Liver (tissue), 9 donors: Measurements from ENCODE around the gene ZSWIM6. TPM values are rescaled to one million over a fixed set of nuclear protein-coding genes. Genes with fewer than 3 reads are reported as not detected.

Experiments used
- DNase-seq: peaks from one replicate; pipeline ENCODE4 v3.0.0-alpha.2; 2017; ENCODE audit warnings: low spot score
- H3K27ac ChIP-seq, 2 donors: one replicate each; pipeline ENCODE4 v1.7.0; 2013; ENCODE audit warnings: inconsistent platforms in 2 of 2, low read length in 2 of 2, control low read depth in 1 of 2, low read depth in 1 of 2, mild to moderate bottlenecking in 1 of 2
- H3K27me3 ChIP-seq, 4 donors: one replicate each; pipeline versions ENCODE4 v1.6.1 to v1.7.0; 2013; ENCODE audit warnings: low read length in 3 of 4, inconsistent platforms in 1 of 4, mild to moderate bottlenecking in 1 of 4, moderate library complexity in 1 of 4; ENCODE audit not compliant: control insufficient read depth in 4 of 4, insufficient read depth in 4 of 4
- H3K36me3 ChIP-seq, 4 donors: one replicate each; pipeline versions ENCODE4 v1.6.1 to v1.7.0; 2013; ENCODE audit warnings: low read length in 3 of 4, mild to moderate bottlenecking in 3 of 4, low read depth in 1 of 4, moderate library complexity in 1 of 4; ENCODE audit not compliant: control insufficient read depth in 4 of 4, insufficient read depth in 3 of 4
- H3K4me1 ChIP-seq, 4 donors: one replicate each; pipeline versions ENCODE4 v1.6.1 to v1.7.0; 2013; ENCODE audit warnings: low read length in 3 of 4, mild to moderate bottlenecking in 3 of 4, moderate library complexity in 1 of 4; ENCODE audit not compliant: control insufficient read depth in 4 of 4, insufficient read depth in 4 of 4
- H3K4me3 ChIP-seq, 3 donors: one replicate each; pipeline versions ENCODE4 v1.6.1 to v1.7.0; 2013; ENCODE audit warnings: low read length in 3 of 3, control low read depth in 1 of 3, low read depth in 1 of 3, mild to moderate bottlenecking in 1 of 3
- H3K9ac ChIP-seq, 2 donors: one replicate each; pipeline ENCODE4 v1.7.0; 2013; ENCODE audit warnings: low read length in 2 of 2, mild to moderate bottlenecking in 2 of 2, moderate library complexity in 2 of 2, control low read depth in 1 of 2, low read depth in 1 of 2
- H3K9me3 ChIP-seq, 4 donors: one replicate each; pipeline versions ENCODE4 v1.6.1 to v1.7.0; 2013; ENCODE audit warnings: low read length in 3 of 4; ENCODE audit not compliant: control insufficient read depth in 4 of 4
- CTCF ChIP-seq: fragments of 150-350 bp; IDR thresholded peaks from 2 replicates; pipeline ENCODE4 v1.5.1; 2017; ENCODE audit warnings: improper control_type of control experiment, low read depth, low read length; ENCODE audit not compliant: missing input control
- EGR1 ChIP-seq, 2 donors: IDR thresholded peaks; 2 replicates each; pipeline ENCODE4 v1.6.1; 2016 to 2018; ENCODE audit warnings: antibody characterized with exemption in 2 of 2, low read depth in 2 of 2
- FOXA1 ChIP-seq: IDR thresholded peaks from 2 replicates; pipeline ENCODE4 v1.6.1; 2016; ENCODE audit warnings: antibody characterized with exemption
- FOXA2 ChIP-seq: IDR thresholded peaks from 2 replicates; pipeline ENCODE4 v1.6.1; 2016; ENCODE audit warnings: antibody characterized with exemption
- GABPA ChIP-seq, 2 donors: IDR thresholded peaks in 1 of 2; conservative IDR thresholded peaks in 1 of 2; 2 replicates each; pipeline ENCODE4 v1.6.1; 2016; ENCODE audit warnings: antibody characterized with exemption in 2 of 2, mild to moderate bottlenecking in 1 of 2, moderate library complexity in 1 of 2
- HNF4A ChIP-seq, 2 donors: conservative IDR thresholded peaks; 2 replicates each; pipeline ENCODE4 v1.6.1; 2016; ENCODE audit warnings: antibody characterized with exemption in 2 of 2, mild to moderate bottlenecking in 2 of 2
- HNF4G ChIP-seq: IDR thresholded peaks from 2 replicates; pipeline ENCODE4 v1.6.1; 2016; ENCODE audit warnings: antibody characterized with exemption
- JUND ChIP-seq, 2 donors: IDR thresholded peaks; 2 replicates each; pipeline ENCODE4 v1.6.1; 2016; ENCODE audit warnings: antibody characterized with exemption in 2 of 2
- MAX ChIP-seq: IDR thresholded peaks from 2 replicates; pipeline ENCODE4 v1.6.1; 2016; ENCODE audit warnings: antibody characterized with exemption
- NR2F2 ChIP-seq: IDR thresholded peaks from 2 replicates; pipeline ENCODE4 v1.6.1; 2016; ENCODE audit warnings: antibody characterized with exemption
- SP1 ChIP-seq: IDR thresholded peaks from 2 replicates; pipeline ENCODE4 v1.6.1; 2018; ENCODE audit warnings: antibody characterized with exemption, mild to moderate bottlenecking
- TAF1 ChIP-seq: conservative IDR thresholded peaks from 2 replicates; pipeline ENCODE4 v1.6.1; 2016; ENCODE audit warnings: antibody characterized with exemption, mild to moderate bottlenecking
- YY1 ChIP-seq: IDR thresholded peaks from 2 replicates; pipeline ENCODE4 v1.6.1; 2016; ENCODE audit warnings: antibody characterized with exemption, mild to moderate bottlenecking
- ZBTB33 ChIP-seq: IDR thresholded peaks from 2 replicates; pipeline ENCODE4 v1.6.1; 2016; ENCODE audit warnings: antibody characterized with exemption
- WGBS: extraction: QIAGEN DNeasy Blood & Tissue Kit; methylation state at CpG from one replicate; pipeline ENCODE4 v1.1.7; 2013; 5-methylcytosine and 5-hydroxymethylcytosine counted together
- polyA plus RNA-seq, 2 donors: library from polyadenylated mRNA; stranded (reverse) in 1 of 2; unstranded in 1 of 2; fragments of 200-250 nt in 1 of 2; fragments of >200 nt in 1 of 2; fragmentation: Nextera tagmentation in 1 of 2; extraction: Ambion mirVana in 1 of 2; gene quantifications; one replicate each; pipeline versions ENCODE4 v1.2.1 to v1.2.3, GENCODE V29; 2013 to 2015
- total RNA-seq, 2 donors: library from RNA; depleted of rRNA; stranded (reverse); fragments of >200 nt; gene quantifications; one replicate each; pipeline ENCODE4 v1.2.3, GENCODE V29; 2014
- TF ChIP-seq, protein P1 (sequence below): IDR thresholded peaks from 2 replicates; pipeline ENCODE4 v1.6.1; 2016; ENCODE audit warnings: antibody characterized with exemption
- donor health status: healthy.
- donor health status: healthy.
- donor health status: healthy.
- donor health status: healthy.
- donor health status: healthy.

The ZSWIM6 gene
- total and polyA plus RNA-seq, 4 donors = 1.3 to 5.2 (median 3.3) TPM

DNA sequence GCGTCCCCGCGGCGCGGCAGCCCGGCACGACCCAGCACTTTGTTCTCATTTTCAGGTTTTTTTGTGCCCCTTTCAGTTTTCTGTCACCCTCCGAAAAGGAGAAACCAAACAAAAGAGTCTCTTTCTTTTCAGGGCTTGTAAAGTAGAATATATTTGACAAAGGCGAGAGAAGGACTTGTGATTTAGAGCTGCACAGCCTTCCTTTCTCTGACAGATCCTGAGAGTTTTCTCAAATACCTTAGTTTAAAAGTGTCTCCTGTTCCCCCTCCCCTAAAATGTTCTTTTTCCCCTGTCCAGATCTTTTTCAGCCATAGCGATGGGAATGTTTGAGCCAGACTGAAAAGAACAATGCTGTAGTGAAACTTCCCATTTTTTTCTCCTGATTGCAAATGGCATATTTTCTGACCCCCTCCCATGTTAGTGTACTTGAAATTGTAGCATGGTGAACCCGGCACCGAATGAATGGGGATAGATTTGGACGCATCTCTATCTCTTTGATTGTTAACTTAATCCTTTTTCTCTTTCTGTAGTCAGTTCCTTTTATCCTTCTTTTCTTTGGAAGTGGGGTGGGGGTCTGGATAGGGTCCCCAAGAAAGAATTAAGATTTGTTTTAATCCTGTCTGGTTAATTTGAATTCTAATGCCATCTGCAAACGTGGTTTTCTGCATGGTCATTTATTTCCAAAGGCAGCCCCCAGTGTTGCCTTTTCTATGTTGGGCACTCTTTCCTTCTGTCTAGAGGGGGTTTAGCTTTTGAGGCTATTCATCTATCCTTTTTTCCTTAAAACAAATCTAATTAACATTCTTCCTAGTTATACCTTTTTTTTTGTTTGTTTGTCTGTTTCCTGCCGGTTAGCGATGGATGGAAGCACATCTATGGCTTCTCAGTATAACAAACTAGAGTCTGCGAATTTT, 2.2 kb downstream of the ZSWIM6 start:
- Histone ChIP-seq H3K27ac (peak overlapping the region; percentile 86 to 89), H3K4me1 (peaks cover 2 to 25% (median 15%) of the 10 kb centered on the region in 4 donors), H3K27me3 (no peaks in the 10 kb centered on the region), H3K36me3 (peaks cover 0 to 2% (median 0%) of the 10 kb centered on the region in 4 donors), H3K4me3 (peak overlapping the region; percentile 72 to 96 (median 75)), H3K9me3 (no peaks in the 10 kb centered on the region), H3K9ac (peak overlapping the region; percentile 61 to 62)
- 22% methylated on average over 17 of the region's 17 CpGs for WGBS
- TF ChIP-seq NR2F2 = no peak
- TF ChIP-seq MAX = no peak
- no peak for TF ChIP-seq HNF4A (conservative IDR thresholded peaks at IDR 0.05)
- no peak for TF ChIP-seq TAF1
- TF ChIP-seq, protein P1, sequence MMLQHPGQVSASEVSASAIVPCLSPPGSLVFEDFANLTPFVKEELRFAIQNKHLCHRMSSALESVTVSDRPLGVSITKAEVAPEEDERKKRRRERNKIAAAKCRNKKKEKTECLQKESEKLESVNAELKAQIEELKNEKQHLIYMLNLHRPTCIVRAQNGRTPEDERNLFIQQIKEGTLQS = no peak
- TF ChIP-seq YY1 = no peak
- no peak for TF ChIP-seq HNF4G
- TF ChIP-seq FOXA1 = no peak
- no peak for TF ChIP-seq CTCF
- no peak for TF ChIP-seq SP1
- TF ChIP-seq FOXA2 = no peak
- TF ChIP-seq GABPA (IDR thresholded peaks at IDR 0.05 in 1 of 2, conservative IDR thresholded peaks at IDR 0.05 in 1 of 2) = no peak
- TF ChIP-seq EGR1 (IDR thresholded peaks at IDR 0.05; ENCODE audit: low read depth in 2 of 2) = no peak
- no peak for TF ChIP-seq ZBTB33
- TF ChIP-seq JUND (IDR thresholded peaks at IDR 0.05) = no peak
- no peak for DNase-seq

DNA sequence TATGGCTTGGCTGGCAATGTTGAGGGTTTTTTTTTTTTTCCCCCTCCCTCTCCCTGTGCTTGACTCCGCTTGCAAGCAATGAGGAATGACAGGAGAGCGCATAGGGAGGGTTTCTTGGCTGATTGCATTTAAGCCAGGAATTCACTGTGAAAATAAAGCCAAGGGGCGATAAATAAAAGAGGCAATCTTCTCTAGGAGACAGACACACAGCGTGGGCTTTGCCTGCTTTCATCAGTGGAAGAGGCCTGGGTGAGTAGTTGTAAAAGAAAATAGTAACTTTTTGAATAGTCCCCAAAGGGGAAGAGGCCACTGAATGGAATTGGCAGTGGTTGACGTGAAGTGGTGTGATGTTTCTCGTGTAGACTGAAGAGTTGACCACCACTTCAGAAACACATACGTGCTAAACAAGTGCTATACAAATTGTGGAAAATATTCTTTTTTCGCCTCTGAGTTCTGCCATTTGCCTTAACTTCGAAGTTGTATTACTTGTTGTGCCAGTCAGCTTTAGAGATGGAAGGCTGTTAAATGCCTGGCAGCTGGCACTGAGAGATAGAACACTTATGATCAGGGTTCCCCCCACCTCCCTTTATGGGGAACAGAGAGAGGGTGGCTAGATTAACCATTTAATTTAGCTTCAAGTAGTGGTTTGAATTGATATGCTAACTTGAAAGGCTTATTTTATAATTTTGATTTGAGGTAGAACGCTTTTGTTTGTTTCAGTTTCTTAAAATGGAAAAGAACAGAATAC, 3.0 kb downstream of the ZSWIM6 start:
- no peak for TF ChIP-seq NR2F2
- TF ChIP-seq FOXA2 = no peak
- no peak for TF ChIP-seq FOXA1
- TF ChIP-seq MAX = no peak
- peaks cover 0 to 2% (median 0%) of the 10 kb centered on the region in 4 donors for H3K36me3 ChIP-seq
- 74% methylated on average over 10 of the region's 10 CpGs for WGBS
- peaks cover 3 to 28% (median 18%) of the 10 kb centered on the region in 4 donors for H3K4me1 ChIP-seq
- H3K4me3 ChIP-seq = peak overlapping the region in 2 of 3 donors; percentile 75 to 96
- H3K9me3 ChIP-seq = no peaks in the 10 kb centered on the region
- no peak overlapping the region for H3K27ac ChIP-seq
- no peaks in the 10 kb centered on the region for H3K27me3 ChIP-seq
- DNase-seq = no peak
- H3K9ac ChIP-seq = peak overlapping the region in 1 of 2 donors; percentile 24
